ENCODE measurements around the gene KRT73.

GRCh38 chr12:52661668-52662067, 43.3 kb upstream of the KRT73 start:
- TF ChIP-seq CTCF (IDR thresholded peaks at IDR 0.05; ENCODE audit: low read depth, low read length), result no peak
- no peak for TF ChIP-seq POLR2A (IDR thresholded peaks at IDR 0.05; ENCODE audit: extremely low read depth, insufficient read length)
- TF ChIP-seq MYC (IDR thresholded peaks at IDR 0.05; ENCODE audit: low read depth, low read length), result no peak
- no peak for TF ChIP-seq MAX (IDR thresholded peaks at IDR 0.05; ENCODE audit: low read depth, low read length)

Data from NB4 (cell line).